HG03066 (cell line): ENCODE results near the gene DYDC2.
"Not testable (repeated sequence)": the region's sequence is repeated elsewhere in the genome, so short reads cannot be mapped to it uniquely, and the experiment has no call there.

Source experiments
- ATAC-seq: cut with Tn5 transposase; IDR thresholded peaks from one replicate; pipeline ENCODE4 v1.9.1; 2021; ENCODE audit warnings: low read depth; ENCODE audit not compliant: unreplicated experiment

DYDC2 gene

GRCh38 chr10:80411681-80412220 is 55.2 kb downstream of the DYDC2 start:
- ATAC-seq, result no peak

- ATAC-seq, result no peak
Measured at GRCh38 chr10:80412486-80412885, 55.9 kb downstream of the DYDC2 start.

GRCh38 chr10:80413271-80413996 is 56.9 kb downstream of the DYDC2 start:
- no peak for ATAC-seq

- no peak for ATAC-seq
Measured at GRCh38 chr10:80414142-80414895, 57.7 kb downstream of the DYDC2 start.

GRCh38 chr10:80415734-80416478 is 59.3 kb downstream of the DYDC2 start:
- ATAC-seq, result no peak

DNA sequence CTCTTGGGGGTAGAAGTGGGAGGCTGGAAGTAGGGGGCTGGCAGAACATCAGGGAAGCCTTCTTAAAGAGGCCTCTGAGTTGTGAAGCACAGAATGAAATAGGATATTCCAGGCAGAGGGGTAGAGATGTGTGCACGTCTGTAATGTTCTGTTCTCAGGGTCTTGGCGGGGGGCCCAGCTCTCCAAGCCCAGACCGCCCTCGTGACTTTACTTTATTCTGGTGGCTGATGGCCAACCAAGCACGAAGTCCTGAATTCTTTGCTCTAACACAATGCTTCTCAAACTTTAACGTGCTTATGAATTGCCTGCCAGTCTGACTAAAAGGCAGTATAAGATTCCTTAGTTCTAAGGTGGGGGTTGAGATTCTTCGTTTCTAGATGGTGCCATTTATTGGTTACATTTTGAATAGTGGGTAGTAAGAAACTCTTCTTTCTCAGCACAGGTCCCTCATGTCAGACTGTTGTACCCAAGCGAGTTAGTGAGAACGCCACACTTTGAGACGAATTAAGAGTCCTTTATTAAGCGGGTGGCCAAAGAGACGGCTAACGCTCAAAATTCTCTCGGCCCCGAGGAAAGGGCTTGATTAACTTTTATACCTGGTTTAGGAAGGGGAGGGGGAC is 60.0 kb downstream of the DYDC2 start:
- ATAC-seq, result no peak

DNA sequence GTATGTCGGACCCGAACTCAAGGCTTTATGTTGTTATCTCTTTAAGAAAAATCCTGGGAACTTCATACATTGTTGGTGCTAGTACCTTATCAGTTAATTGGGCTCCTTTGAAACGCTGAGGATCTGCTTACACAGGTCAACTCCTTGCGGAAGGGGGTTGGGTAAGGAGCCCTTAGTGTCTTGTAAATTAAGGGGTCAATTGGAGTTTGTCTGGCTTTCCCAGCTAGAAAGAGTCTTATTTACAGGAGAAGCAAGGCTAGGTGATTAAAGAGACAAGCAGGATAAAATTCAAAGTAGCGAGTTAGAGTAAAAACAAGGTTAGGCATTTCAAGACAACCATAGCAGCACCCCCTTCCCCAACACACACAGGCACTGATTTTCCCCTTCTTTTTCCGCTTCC is 60.7 kb downstream of the DYDC2 start:
- not testable (repeated sequence) for ATAC-seq
